Kidney capillary endothelial cell (primary cell): ENCODE data around the gene NUDT13.
A peak's percentile ranks its signal among the peaks of the same experiment; 100 is the strongest.

Experiments
- DNase-seq: peaks from one replicate; pipeline ENCODE4 v3.0.0-alpha.2; 2018; ENCODE audit warnings: low spot score

The NUDT13 gene

DNA sequence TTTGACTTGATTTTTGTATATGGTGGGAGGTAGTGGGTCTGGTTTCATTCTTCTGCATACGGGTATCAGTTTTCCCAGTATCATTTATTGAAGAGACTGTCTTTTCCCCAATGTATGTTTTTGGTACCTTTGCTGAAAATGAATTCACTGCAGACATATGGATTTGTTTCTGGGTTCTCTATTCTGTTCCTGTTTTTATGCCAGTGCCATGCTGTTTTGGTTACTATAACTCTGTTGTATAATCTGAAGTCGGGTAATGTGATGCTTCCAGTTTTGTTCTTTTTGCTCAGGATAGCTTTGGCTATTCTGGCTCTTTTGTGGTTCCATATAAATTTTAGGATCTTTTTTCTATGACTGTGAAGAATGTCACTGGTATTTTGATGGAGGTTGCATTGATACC is 56.7 kb downstream of the NUDT13 start:
- DNase-seq: no peak

DNA sequence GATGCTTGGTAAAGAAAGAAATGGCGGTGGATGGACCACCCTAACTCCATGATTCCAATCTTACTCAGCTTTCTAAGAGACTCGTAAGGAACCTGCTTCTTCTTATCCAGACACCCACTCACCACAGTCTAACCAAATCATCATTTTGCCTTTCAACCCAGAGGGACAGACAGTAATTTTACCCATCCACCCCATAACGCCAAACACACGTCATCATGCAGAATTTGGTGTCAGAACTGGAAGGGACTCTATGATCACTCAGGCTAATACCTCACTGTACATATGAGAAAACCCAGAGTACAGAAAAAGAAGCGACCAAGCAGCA is 57.2 kb downstream of the NUDT13 start:
- no peak for DNase-seq

DNA sequence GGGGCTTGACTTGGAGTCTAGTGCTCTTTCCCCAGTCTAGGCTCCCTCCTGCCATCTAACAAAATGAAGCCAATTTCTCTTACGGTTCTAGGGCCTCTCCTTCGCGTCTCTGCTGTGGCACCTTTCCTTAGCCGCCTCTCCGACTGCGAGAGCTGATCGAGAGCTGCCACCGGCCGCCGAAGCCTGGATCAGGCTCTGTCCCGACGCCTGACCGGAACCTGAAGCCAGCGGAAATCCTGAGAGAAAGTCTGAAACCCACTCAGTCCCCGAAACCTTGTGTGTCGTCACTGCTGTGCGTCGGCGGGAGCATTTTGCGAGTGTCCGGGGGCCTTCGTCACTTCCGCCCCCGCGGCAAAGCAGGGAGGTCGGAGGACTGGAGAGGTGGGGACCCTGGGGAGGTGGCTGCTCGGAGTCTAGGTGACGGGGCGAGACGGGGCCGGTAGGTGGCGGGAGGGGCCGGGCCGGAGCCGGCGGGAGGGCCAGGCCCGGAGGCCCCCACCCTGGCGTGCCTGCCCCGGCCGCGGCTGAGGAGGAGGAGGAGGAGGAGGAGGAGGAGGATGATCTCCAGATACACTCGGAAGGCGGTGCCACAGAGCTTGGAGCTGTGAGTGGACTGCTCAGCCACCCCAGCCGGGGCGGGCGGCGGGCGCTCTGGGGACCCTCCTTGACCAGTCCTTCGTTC is 57.7 kb downstream of the NUDT13 start, which contains the start of the genes ECD and FAM149B1:
Gene ECD, minus strand, starts transcription at position 226 of the 682 bp plus-strand sequence. CDS start 4,071 bp downstream, outside the sequence.
Gene FAM149B1, plus strand, starts transcription at position 337 of the 682 bp plus-strand sequence. Its CDS starts 221 bp downstream, at position 558.
- DNase-seq: peak; percentile 96

DNA sequence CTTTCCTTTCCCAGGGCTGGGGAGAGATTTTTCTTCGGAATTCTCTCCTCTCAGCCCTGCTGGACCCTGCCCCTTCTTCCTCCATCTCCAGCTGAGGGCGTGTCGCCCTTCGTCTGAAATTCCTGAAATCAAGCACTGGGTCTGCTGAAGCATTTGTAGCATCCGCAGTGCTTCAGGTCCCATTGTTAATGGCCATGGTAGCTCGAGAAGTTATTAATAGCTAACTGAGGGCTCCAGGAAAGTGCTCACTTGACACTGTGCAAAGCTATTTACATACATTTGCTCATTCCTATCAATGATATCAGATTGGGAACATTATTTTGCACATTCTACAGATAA is 58.2 kb downstream of the NUDT13 start:
- peak; percentile 40 for DNase-seq

DNA sequence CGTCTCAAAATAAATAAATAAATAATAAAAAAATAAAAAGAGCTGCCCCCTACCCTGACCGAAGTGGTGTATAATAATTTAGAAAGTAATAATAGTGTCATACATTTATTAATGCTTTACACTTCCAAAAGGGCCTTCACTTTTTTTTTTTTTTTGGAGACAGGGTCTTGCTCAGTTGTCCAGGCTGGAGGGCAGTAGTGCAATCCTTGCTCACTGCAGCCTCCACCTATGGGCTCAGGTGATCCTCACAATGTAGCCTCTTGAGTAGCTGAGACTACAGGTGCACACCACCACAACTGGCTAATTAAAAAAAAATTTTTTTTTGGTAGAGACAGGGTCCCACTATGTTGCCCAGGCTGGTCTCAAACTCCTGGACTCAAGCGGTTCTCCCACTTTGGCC is 59.1 kb downstream of the NUDT13 start:
- no peak for DNase-seq

DNA sequence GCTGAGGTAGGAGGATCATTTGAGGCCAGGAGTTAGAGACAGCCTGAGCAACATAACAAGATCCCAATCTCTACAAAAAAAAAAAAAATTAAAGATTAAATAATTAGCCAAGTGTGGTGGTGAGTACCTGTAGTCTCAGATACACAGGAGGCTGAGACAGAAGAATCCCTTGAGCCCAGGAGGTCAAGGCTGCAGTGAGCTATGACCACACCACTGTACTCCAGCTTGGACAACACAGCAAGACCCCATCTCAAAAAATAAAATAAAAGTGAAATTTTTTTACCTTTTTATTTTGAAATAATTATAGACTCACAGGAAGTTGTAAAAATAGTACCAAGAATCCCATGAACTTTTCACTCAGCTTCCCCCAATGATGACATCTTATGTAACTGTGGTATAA is 62.6 kb downstream of the NUDT13 start:
- no peak for DNase-seq

DNA sequence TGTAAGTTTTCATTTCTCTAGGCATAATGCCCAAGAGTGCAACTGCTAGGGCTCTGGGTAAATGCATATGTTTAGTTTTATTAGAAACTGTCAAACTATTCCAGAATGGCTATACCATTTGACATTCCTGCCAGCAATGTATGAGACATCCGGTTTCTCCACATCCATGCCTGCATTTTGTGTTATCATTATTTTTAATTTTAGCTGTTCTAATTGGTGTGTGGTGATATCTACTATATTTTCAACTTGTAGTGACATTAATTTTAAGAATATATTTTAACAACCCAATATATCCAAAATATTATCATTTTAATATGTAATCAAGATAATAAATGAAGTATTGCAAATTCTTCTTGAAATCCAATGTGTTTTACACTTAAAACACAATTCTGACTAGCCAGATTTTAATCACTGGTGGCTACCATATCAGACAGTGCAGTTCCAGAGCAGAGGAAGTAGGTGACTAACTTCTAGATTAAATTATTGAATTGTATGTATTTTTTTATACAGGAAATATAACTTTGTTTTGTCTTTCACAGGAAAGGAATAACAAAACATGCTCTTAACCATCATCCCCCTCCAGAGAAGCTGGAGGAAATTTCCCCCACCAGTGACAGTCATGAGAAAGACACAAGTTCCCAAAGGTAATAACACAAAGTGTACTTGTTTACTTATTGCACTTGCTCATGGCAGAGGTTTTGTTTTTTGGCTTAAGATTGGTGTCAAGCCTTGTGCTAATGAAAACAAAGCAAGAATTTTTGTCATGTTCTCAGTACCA is 64.1 kb downstream of the NUDT13 start:
- peak; percentile 50 for DNase-seq
